NCI-H187 treated with DMSO at 0.1 percent for 48 hours (cell line): ENCODE measurements around the gene SLC31A2.

Experiments
- DNase-seq: peaks from one replicate; lab custom pipeline; 2025; lab: John Stamatoyannopoulos, UW

SLC31A2 gene

DNA sequence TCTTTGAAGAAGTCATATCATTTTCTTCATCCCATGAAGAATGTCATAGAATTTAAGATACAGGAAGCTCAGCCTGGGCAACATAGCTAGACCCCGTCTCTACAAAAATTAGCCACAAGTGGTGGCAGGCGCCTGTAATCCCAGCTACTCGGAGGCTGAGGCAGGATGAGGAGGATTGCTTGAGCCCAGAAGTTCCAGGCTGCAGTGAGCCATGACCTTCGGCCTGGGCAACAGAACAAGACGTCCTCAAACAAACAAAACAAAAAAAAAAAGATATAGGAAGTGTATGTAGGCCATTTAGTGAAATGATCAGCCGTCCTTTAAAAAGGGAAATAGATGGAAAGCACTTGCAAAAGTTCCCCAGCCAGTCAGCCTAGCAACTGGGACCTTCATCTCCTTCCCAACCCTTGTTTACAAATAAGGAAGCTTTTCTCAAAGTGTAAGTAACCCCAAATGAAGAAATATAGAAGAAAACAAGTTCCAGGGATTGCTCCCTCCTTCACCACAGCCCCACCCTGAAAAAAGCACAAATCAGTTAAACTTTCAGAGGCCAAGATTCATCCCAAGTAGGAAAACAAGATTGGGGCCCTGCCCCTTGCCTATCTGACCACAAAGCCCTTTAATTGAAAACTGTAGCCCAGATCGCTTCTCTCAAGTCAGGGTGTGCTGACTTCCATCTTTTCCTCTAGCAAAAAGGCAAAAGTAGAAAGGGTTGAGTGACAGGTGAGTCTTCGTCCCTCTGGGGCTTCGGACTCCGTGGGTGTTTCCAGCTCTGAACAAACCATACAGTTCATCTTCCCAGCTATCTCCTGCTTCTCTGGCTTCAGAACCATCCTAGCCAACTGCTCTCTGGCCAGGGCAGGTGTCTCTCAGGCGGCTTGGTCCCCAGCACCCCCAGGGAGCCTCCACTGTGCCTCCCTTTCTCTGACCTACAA, 1.2 kb downstream of the SLC31A2 start:
- no peak for DNase-seq

DNA sequence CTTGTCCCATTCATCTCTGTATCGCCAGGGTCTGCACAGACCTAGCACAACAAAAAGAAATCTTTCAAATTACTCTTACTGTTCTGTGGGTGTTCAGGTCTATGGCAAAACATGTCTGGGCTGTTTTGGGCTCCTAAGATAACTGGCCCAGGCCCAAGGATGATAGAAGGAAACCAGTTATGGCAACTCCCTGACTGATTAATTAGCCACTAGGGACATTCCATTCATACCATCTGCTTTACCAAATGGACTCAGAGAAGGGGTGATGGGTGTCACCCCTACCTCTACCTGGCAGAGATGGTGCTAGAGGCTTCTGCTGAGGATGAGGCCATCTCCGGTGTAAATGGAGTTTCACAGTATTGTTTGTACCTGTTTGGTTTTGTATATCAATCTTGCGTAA, 1.9 kb downstream of the SLC31A2 start:
- no peak for DNase-seq

DNA sequence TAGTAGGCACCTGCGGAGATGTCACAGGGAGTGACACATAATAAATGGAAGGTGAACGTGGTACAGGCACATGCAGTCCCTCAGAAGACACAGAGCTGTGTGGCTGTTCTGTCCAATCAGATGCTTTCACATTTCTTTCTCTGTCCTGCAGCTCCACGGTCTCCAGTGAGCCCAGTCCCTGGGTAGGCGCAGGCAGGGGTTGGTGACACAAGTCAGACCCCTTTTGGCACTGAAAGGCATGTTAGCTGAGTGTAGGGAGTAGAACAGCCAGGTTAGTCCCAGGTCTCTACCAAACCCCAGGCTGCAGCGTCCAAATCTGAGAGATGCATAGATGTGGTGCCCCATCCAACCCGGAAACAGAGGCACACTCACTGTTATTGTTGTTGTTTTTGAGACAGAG, 2.8 kb downstream of the SLC31A2 start:
- DNase-seq = no peak

DNA sequence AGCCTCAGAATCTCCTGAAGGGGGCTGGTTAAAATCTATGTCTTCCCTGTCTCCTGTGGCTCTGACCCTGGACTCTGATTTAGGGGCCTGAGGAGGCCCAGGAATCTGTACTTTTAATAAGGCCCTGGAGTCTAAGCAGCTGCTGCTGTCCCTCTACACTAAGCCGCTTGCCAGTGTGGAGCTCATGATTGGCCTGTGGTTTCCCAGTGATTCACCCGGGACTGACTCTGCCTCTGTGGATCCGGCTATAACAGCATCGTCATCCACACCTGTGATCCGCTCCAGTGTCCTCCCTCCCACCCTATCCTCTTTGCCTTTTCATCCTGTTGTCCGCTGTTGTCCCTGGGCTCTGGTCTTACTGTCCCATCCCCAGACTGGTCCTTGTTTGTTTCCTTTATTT, 3.7 kb downstream of the SLC31A2 start:
- no peak for DNase-seq

DNA sequence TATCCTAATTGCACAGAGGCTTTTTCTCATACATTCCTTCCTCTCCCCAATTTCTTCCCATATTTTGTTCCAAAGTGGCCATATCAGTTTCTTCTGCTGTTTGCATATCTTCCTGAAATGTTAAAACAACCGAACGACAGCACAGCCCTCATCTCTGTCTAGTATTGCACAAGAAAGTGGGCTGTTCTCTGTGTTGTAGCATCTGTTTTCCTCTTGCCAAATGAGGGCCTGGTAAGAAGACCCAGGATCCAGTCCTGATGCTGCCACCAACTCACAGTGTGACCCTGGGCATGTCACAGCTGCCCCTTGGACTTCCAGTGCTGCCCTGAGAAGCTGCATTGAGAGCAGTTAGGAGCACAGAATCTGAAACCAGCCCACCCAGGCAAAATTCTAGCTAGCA, 4.1 kb downstream of the SLC31A2 start:
- DNase-seq = no peak

DNA sequence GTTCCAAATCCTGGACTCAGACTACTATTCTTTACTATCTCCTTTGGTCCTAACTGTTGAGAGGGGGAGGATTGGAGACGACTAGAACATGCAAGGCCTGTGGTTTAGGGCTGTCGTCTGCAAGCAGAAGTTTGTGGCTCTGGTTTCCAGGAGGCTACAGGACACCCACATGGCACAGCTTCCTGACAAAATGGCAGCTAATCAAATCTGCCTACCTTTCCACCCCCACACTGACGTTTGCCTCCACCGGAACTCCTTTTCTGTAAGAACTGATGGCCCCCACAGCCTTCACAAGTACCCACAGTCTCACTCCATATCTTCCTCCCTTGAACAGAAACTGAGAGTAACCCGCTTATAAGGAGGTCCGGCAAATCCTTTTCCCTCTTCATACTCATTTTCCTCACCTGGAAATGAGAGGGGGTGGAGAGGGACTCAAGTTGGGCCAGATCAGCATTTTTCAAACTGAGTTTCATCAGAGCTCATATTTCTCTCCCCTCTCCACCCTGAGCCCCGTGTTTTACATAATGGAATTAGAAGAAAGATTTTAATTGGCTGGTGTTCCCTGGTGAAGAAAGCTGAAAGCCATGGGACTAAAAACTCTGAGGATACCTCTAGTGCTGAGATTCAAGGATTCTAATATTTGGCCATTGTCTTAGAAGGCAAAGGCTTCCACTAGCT, 5.2 kb downstream of the SLC31A2 start:
- DNase-seq = no peak

DNA sequence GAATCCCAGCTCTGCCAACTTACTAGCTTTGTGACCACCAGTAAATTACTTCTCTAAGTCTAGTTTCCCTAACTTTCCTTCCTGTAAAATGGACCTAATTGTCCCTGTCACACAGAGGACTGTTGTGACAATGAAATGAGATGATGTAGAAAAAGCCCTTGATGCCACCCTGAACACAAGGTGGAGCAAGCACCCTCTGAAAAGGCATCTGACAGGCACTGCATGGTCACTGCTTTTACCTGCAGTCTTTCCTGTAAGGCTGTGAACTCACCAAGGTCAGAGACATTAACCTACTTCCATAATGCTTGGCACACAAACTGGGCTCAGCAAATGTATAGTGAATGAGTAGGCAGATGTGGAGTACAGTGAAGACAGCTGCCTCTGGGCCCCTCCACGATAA, 6.1 kb downstream of the SLC31A2 start:
- no peak for DNase-seq

DNA sequence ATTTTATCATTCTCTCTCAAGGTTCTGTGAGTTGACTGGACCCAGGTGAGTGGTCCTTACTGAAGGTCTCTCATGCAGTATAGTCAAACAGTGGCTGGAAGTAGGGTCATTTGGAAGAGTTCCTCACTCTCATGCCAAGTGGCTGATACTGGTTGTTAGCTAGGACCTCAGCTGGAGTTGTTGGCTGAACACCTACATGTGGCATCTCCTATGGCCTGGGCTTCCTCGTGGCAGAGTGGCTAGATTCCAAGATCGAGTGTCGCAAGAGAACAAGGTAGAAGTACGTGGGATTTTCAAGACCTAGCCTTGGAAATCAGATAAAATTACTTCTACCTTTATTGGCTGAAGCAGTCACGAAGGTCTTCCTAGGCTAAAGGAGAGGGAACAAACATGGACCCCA, 7.6 kb downstream of the SLC31A2 start:
- no peak for DNase-seq

DNA sequence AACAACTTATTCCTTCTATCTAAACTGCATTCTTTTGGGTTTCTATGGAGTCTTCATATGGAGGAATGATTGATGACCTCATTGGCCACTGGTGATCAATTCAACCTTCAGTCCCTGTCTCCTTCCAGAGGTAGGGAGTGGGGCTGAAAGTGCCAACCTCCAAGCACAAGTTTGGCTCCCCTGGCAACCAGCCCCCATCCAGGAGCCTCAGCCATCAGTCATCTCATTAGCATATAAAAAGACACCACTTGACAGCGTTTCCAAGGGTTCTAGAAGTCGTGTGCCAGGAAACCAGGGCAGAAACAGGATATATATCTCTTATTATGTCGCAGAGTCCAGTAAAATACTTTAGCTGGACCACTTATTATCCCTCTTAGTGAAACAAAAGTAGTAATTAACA, 9.8 kb downstream of the SLC31A2 start:
- DNase-seq = no peak

DNA sequence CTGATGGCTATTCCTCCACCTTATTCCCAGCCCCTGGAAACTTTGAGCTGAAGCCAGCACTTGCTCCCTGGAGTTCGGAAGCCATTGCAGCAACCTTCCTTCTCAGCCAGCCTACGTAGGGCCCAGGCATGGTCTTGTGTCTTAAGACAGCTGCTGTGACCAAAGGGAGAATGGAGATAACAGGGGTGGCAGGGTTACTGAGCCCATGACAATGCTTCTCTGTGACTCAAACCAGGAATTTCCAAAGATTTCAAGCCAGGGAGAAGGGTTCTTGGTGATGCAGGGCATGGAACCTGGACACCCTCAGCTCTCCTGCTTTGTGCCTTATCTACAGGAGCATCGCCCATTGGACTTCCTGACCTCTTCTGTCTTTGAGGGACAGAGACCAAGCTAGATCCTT, 12.2 kb downstream of the SLC31A2 start:
- DNase-seq = no peak

DNA sequence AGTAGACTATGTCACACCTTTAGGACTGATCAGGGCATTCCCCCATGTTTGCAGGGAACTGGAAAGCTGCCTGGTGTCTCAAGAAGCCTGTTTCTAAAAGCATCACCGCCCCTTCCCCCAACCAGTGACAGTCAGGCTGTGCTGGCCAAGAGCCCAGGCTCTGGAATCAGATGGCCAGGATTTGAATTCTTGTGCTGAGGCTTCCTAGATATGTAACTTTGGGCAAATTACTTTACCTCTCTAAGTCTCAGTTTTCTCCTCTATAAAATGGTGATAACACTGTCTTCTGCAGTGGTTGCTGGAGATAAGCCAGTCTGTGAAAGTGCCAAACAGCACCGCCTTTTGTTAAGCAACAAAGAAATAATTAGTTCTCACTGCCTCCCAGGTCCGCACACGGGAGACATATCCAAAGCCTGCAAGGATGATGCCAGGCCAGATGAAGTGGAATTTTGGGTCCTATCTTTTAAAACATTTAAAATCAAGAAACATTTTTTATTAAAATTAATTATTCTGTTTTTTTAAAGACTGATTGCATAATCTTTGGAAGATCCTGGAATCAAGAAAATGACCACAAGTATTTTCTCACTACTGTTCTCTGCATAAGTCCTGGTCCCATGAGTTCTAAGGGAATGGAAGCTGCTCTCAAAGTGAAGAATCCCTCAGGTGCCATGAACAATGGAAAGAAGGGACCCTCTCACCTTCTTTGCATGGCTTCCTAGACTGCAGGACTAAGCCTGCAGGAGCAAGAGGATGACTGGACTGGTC, 13.9 kb downstream of the SLC31A2 start:
- no peak for DNase-seq

DNA sequence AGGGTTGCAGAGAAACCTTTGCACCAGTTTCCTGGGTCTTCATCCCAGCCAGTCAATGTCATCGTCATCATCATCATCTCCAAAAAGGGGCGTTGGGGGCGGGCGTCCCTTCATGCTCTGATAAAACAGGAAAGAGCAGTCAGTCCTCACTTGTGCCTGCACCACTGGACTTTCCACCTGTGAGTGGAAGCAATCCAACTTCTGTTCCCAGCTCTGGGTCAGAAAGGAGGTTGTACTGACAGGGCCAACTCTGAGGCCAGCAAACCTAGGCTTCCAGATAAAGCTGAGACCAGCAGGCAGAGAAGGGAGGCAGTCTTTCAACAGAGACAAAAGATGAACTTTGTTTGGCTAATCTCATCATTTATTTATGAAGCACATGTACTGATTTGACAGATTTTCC, 15.2 kb downstream of the SLC31A2 start:
- no peak for DNase-seq

DNA sequence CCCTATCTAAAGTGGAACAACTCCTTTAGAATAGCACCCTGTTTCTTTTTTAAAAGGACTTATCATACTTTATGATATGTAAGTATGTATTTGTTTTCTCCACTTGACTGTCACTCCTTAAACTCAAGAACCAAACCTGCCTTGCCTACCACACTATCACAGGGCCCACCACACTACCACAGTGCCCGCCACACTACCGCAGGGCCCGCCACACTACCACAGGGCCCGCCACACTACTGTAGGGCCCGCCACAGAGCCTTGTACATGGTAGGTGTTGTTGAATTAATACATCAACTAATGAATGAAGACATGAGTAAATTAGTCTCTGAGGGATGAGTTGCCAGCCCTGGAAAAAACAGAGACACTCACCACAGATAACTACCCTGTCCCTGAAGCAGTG, 18.0 kb downstream of the SLC31A2 start:
- DNase-seq = no peak

DNA sequence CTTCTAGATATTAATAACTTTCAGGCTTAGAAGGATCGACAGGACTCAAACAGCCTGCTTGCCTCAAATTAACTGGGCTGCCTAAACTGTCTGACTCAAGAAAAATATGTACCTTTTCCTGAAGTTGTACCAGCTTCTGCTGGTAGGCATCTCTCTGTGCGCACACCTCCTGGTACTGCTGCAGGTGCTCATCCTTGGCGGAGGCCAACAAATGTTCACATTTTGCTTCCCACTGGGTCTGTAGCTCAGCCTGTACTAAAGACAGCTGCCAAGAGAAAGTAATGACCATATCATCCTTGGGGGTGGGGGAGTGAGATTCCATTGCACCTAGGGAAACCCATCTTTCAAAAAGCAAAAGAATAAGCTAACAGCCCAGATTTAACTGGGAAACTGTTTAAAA, 22.5 kb downstream of the SLC31A2 start:
- DNase-seq = no peak

DNA sequence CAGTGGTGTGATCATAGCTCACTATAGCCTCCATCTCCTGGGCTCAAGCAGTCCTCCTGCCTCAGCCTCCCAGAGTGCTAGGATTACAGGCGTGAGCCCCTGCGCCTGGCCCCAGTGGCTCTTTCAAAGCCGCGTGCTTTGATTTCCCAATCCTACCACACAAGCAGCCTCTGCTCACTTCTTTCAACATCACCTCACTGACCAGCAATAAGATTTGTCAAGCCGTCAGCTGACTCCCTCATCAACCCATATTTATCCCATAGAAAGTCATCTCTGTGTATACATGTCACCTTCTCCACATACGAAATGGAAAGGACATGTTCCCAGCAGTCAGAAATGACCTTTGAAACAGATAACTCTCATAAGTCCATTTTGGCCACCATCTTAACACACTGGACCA, 26.0 kb downstream of the SLC31A2 start:
- no peak for DNase-seq

DNA sequence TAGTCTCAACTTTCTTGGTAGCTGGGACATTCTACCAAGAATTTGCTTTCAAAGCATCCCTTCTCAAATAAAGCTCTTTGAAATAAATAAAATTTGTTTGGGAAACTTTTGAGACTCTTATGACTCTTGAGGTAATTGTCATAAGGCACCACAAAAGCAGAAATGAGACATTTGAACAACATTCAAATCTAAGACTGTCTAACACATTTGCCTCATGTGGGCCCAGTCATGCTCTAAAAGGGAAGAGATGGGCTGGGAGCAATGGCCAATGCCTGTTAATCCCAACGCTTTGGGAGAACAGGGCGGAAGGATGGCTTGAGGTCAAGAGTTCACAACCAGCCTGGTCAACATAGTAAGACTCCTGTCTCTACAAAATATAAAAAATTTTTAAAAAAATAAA, 26.4 kb downstream of the SLC31A2 start:
- DNase-seq = no peak

DNA sequence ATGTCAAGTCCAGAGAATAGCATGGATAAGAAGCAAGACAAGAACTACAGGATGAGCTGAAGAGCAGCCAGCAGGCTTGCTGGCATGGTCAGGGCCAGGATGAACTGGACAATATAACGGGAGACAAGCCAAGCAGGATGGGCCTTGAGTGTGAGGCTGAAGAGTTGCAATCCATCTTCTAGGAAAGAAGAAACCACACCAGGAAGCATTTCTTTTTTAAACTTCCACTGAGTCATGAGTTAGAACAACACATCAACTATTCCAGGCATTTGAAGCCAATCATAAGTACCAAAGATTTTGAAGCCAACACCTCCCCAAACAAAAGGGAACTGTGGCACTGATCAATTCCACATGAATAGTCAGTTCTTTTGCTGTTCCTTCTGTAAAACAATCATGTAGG, 27.3 kb downstream of the SLC31A2 start:
- no peak for DNase-seq

DNA sequence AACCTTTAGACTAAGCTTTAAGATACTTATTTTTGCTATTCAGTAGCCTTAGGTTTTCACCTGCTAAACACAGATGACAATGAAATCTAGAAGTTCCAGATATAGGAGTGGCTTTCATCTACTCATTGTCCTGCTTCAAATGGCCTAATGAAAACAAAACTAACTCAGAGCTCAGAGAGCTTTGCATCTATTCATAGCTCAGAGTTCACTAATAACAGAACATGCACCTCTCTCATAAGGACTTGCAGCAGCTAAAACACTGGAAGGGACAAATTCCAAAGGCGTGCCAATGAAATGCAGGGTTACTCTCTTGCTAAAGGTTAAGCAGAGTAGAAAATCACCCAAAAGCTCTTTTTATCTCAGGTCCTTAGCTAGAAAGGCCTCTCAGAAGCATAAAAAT, 29.0 kb downstream of the SLC31A2 start:
- no peak for DNase-seq

DNA sequence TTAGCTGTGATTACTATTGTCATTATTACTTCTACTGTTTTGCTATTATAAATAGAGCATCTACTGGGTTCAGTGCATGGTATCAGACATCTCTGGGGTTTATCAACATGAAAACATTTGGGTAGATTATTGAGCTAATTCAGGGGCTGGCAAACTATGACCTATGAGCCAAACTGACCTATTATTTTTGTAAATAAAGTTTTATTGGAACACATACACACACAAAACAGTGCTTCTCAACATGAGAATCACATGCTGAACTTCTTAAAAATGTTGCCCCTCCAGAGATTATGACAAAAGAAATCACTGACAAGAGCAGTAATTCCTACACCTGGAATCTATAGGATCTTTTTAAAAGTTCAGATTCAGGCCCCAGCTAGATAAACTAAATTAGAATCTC, 30.4 kb downstream of the SLC31A2 start:
- no peak for DNase-seq

DNA sequence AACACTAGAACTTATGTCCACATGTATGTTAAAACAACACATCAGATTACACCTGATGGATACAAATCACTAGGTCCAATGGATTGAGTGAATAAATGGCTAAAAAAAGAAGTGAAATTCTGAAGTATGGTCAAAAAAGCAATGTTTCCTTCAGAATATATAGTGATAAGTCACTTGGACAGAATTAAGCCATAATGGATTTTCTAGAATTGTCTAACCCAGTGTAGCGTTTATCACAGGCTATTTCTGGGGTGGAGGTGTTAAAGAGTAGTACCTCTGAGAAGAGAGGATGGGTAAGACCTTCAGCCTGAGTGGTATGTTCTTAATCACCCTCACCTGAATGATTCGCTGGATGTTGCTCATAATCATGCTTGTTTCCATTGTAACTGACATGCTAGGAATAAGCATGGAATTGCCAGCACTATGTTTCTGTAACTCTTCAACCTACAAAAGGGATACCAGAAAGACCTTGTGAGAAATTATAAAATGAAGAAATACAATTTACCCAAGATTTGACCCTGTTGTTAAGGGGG, 33.2 kb downstream of the SLC31A2 start:
- no peak for DNase-seq

DNA sequence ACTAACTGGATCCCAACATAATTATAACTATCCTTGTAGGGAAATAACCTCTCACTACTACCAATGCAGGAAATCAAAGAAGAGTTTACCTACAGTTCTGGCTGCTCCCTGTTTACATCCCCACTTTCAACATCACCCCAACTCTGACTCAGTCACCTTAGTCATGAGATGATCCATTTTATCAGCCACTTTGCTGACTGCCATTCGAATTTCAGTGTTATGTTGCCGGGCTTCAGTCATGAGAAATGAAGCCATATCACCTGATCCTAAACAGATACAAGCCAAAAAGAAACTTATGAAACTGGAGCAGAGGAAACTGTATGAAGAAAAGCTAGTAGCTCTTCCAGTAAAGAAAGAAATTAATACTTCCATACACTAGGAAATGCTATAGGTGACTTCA, 33.7 kb downstream of the SLC31A2 start:
- DNase-seq = no peak

DNA sequence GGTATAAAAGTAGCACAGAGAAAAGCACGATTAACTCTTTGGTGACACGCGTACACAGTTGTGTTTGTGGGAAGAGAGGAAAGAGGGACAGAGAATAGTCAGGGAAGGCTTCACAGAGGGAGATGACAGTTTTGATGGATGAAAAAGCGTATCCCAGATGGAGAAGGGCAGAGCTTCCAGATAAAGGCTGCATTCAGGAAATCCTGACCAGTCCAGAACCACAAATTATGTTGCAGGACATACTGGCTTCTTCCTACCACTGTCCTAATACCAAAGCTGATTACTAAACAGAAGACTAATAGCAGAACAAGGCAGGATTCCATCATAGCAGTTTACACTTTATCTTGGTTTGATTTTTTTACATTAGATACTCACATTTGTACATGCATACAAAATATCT, 34.5 kb downstream of the SLC31A2 start:
- no peak for DNase-seq
